ENCODE data around the gene GARNL3. TPM values are rescaled to one million over a fixed set of nuclear protein-coding genes. Genes with fewer than 3 reads are reported as not detected.

GARNL3 gene
- total and polyA plus RNA-seq, 2 donors (not counting 3 experiments of a cell fraction or from before 2014, with no cell fraction given), result 1.4 to 8.3 TPM

- no peak overlapping the region for H3K4me2 ChIP-seq (ENCODE audit: insufficient read depth, low read length)
- BruUV-seq (replicated peaks), result no TSS peak
- DNase-seq (ENCODE audit: low read depth, low spot score) (no peak), FAIRE-seq (no peak)
- no peak overlapping the region for H3K27ac ChIP-seq (ENCODE audit: insufficient read depth, low read depth, low read length)
- intact Hi-C loops (cut with micrococcal nuclease) (no loop called here), dilution Hi-C loops (cut with MboI; ENCODE audit: extremely low pct_ligation_motif_present, low sequenced_read_pairs) (no loop called here)
- H3K9me1 ChIP-seq (replicated peaks; ENCODE audit: control insufficient read depth, extremely low read depth, insufficient read depth, low read length), result no peaks in the 10 kb centered on the region
- no peak overlapping the region for H3K4me3 ChIP-seq (replicated peaks in 1 of 3; ENCODE audit: insufficient read depth in 1 of 3, low read depth in 1 of 3, low read length in 3 of 3)
- no peaks in the 10 kb centered on the region for H3K79me2 ChIP-seq (ENCODE audit: control insufficient read depth, insufficient read depth, low read length)
- H3K9me3 ChIP-seq (replicated peaks; ENCODE audit: control insufficient read depth, insufficient read depth, low read length), result no peaks in the 10 kb centered on the region
- H3K27me3 ChIP-seq (ENCODE audit: control insufficient read depth in 2 of 2, insufficient read depth in 2 of 2, low read length in 2 of 2), result no peaks in the 10 kb centered on the region
- H3K36me3 ChIP-seq (ENCODE audit: control insufficient read depth in 2 of 2, extremely low read depth in 1 of 2, insufficient read depth in 2 of 2, low read length in 2 of 2), result no peaks in the 10 kb centered on the region
- no peak overlapping the region for H3K9ac ChIP-seq (replicated peaks; ENCODE audit: extremely low read depth, insufficient read depth, low read length)
- H3K4me1 ChIP-seq (ENCODE audit: control insufficient read depth, extremely low read depth, insufficient read depth, low read length), result no peaks in the 10 kb centered on the region
- ChIA-PET CTCF (no interaction called here), POLR2A (no interaction called here)
- no peaks in the 10 kb centered on the region for H4K20me1 ChIP-seq (replicated peaks; ENCODE audit: control insufficient read depth, extremely low read depth, insufficient read depth, low read length)
- no peak for TF ChIP-seq MAX (IDR thresholded peaks at IDR 0.05; ENCODE audit: insufficient read depth, insufficient read length)
- no peak for TF ChIP-seq JUN (IDR thresholded peaks at IDR 0.05; ENCODE audit: borderline replicate concordance, insufficient read depth, insufficient read length, low read depth)
- no peak for TF ChIP-seq FOS (IDR thresholded peaks at IDR 0.05; ENCODE audit: borderline replicate concordance, insufficient read depth, low read length)
- TF ChIP-seq GATA2 (IDR thresholded peaks at IDR 0.05; ENCODE audit: insufficient read depth, insufficient read length, low read depth, low read length), result no peak
- TF ChIP-seq POLR2AphosphoS5 (IDR thresholded peaks at IDR 0.05; ENCODE audit: insufficient read depth, low read depth, low read length), result no peak
- no peak for TF ChIP-seq POLR2A (IDR thresholded peaks at IDR 0.05; ENCODE audit: low read depth, low read length)
- TF ChIP-seq EZH2 (IDR thresholded peaks at IDR 0.05; ENCODE audit: borderline replicate concordance, low read depth, low read length, severe bottlenecking), result no peak
- no peak for TF ChIP-seq MYC (IDR thresholded peaks at IDR 0.05; ENCODE audit: low read depth, low read length)
- no peak for TF ChIP-seq CTCF (IDR thresholded peaks at IDR 0.05; ENCODE audit: extremely low read depth in 1 of 2, insufficient read depth in 1 of 2, low read depth in 1 of 2, low read length in 2 of 2)
- H2AFZ ChIP-seq (ENCODE audit: low read depth, low read length), result no peak overlapping the region
Measured at GRCh38 chr9:127255692-127256091, 8.9 kb upstream of the GARNL3 start.
